Stimulated activated CD4-positive, alpha-beta T cell treated with anti-CD3 and anti-CD28 coated beads, Interleukin-4, amount 100 ng/mL, for 24 hours (primary cell): ENCODE measurements around the gene TINAGL1.

Experiments
- DNase-seq: peaks from one replicate; pipeline ENCODE4 v3.0.0-alpha.2; 2020

Gene TINAGL1

GRCh38 chr1:31627930-31628559 lies 51.7 kb downstream of the TINAGL1 start:
- DNase-seq: no peak

DNA sequence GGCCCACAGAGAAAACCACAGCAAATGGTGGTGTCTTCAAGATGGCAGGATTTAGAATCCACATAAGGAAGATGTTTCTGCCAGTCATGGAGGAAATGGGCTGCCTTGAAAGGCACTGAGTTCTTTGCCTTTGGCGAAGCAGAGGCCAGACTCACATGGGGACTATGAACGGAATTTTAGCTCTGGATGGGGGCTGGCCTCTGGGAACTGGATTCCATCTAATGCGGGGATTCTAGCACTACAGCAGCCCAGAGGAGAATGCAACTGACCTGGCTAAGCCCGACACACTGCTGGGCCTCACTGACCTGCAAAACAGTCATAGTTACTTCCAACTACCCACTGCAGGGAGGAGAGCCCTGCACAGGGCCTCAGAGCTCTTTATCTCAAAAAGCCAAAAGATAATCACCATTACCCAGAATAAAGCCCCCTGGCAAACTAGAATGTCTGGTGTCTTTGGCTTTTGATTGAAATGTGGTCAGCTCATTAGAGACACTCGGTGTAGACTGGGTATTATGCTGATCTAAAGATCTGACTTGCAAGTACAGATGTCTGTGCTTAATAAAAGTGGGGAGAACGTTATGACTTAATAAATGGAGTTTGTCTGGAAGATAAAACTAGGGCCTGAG lies 52.7 kb downstream of the TINAGL1 start:
- no peak for DNase-seq

GRCh38 chr1:31632649-31633048 lies 56.3 kb downstream of the TINAGL1 start:
- DNase-seq: no peak

DNA sequence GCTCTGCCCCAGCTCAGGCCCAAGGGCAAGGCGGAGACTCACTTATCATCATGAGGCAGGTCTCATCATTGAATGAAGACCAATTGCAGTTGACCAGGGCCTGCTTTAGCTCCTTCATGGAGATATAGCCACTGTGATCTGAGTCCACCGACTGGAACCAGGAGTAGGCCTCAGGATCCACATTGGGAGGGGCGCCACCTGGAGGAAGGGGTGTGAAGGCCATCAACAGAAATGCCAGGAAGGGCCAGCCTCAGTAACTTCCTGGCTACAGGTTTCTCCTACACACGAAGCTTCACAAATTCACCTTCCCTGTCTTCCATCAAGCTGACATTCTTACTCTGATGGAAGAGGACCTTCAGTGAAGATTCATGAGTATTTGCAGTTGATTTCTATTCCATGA lies 56.8 kb downstream of the TINAGL1 start:
- DNase-seq: peak; percentile 36
